ENCODE results near the gene RBM25. TPM values are rescaled to one million over a fixed set of nuclear protein-coding genes. Genes with fewer than 3 reads are reported as not detected.
"Not testable (repeated sequence)": the region's sequence is repeated elsewhere in the genome, so short reads cannot be mapped to it uniquely, and the experiment has no call there.

Gene RBM25
- total RNA-seq, 1 experiment from 2014 or later: 30.0 TPM

GRCh38 chr14:73167727-73168126, 109.4 kb downstream of the RBM25 start:
- Histone ChIP-seq H3K9me3 (replicated peaks) (no peaks in the 10 kb centered on the region), H3K27ac (no peak overlapping the region), H3K27me3 (replicated peaks) (no peaks in the 10 kb centered on the region), H3K4me3 (no peak overlapping the region), H3K4me1 (replicated peaks) (no peaks in the 10 kb centered on the region), H3K36me3 (peaks cover 27% of the 10 kb centered on the region)
- no peak for DNase-seq (ENCODE audit: low read depth in 1 of 2, low spot score in 2 of 2)

- Histone ChIP-seq H3K4me1 (replicated peaks) (no peaks in the 10 kb centered on the region), H3K9me3 (replicated peaks) (no peaks in the 10 kb centered on the region), H3K36me3 (peaks cover 32% of the 10 kb centered on the region), H3K4me3 (no peak overlapping the region), H3K27me3 (replicated peaks) (no peaks in the 10 kb centered on the region), H3K27ac (no peak overlapping the region)
- DNase-seq (ENCODE audit: low read depth in 1 of 2, low spot score in 2 of 2): no peak
Observed at GRCh38 chr14:73168274-73168673, 109.9 kb downstream of the RBM25 start.

GRCh38 chr14:73168691-73169090, 110.4 kb downstream of the RBM25 start:
- H3K4me3 ChIP-seq: no peak overlapping the region
- peaks cover 37% of the 10 kb centered on the region for H3K36me3 ChIP-seq
- H3K27ac ChIP-seq: no peak overlapping the region
- no peak for DNase-seq (ENCODE audit: low read depth in 1 of 2, low spot score in 2 of 2)
- no peaks in the 10 kb centered on the region for H3K27me3 ChIP-seq (replicated peaks)
- no peaks in the 10 kb centered on the region for H3K9me3 ChIP-seq (replicated peaks)
- H3K4me1 ChIP-seq (replicated peaks): no peaks in the 10 kb centered on the region

GRCh38 chr14:73169855-73170254, 111.5 kb downstream of the RBM25 start:
- DNase-seq (ENCODE audit: low read depth in 1 of 2, low spot score in 2 of 2); H3K27me3 ChIP-seq (replicated peaks); H3K27ac ChIP-seq; H3K4me1 ChIP-seq (replicated peaks); H3K4me3 ChIP-seq; H3K9me3 ChIP-seq (replicated peaks): not testable (repeated sequence)
- H3K36me3 ChIP-seq: peaks cover 48% of the 10 kb centered on the region

GRCh38 chr14:73170686-73171085, 112.4 kb downstream of the RBM25 start:
- Histone ChIP-seq H3K27ac (no peak overlapping the region), H3K36me3 (peaks cover 51% of the 10 kb centered on the region), H3K4me3 (no peak overlapping the region), H3K27me3 (replicated peaks) (no peaks in the 10 kb centered on the region), H3K4me1 (replicated peaks) (no peaks in the 10 kb centered on the region), H3K9me3 (replicated peaks) (no peaks in the 10 kb centered on the region)
- DNase-seq (ENCODE audit: low read depth in 1 of 2, low spot score in 2 of 2): no peak

- no peak for DNase-seq (ENCODE audit: low read depth in 1 of 2, low spot score in 2 of 2)
- H3K4me1 ChIP-seq (replicated peaks): no peaks in the 10 kb centered on the region
- H3K36me3 ChIP-seq: peaks cover 46% of the 10 kb centered on the region
- no peak overlapping the region for H3K27ac ChIP-seq
- no peaks in the 10 kb centered on the region for H3K27me3 ChIP-seq (replicated peaks)
- H3K4me3 ChIP-seq: no peak overlapping the region
- H3K9me3 ChIP-seq (replicated peaks): no peaks in the 10 kb centered on the region
Observed at GRCh38 chr14:73172500-73172899, 114.2 kb downstream of the RBM25 start.

GRCh38 chr14:73173092-73173735, 114.9 kb downstream of the RBM25 start:
- no peaks in the 10 kb centered on the region for H3K9me3 ChIP-seq (replicated peaks)
- no peaks in the 10 kb centered on the region for H3K4me1 ChIP-seq (replicated peaks)
- no peak overlapping the region for H3K4me3 ChIP-seq
- peaks cover 46% of the 10 kb centered on the region for H3K36me3 ChIP-seq
- no peaks in the 10 kb centered on the region for H3K27me3 ChIP-seq (replicated peaks)
- peak in 1 of 2 experiments; percentile 27 for DNase-seq (ENCODE audit: low read depth in 1 of 2, low spot score in 2 of 2)
- H3K27ac ChIP-seq: no peak overlapping the region

Other genes starting within 250 kb of the RBM25 start
- 0.53 and 2.1 TPM in 2 replicates for gene DPF3, start 164.4 kb upstream of the RBM25 start, total RNA-seq (2014; rRNA removed; shearing (Covaris generic))
- gene DCAF4, start 132.1 kb upstream of the RBM25 start, total RNA-seq (2014; rRNA removed; shearing (Covaris generic)): 14.4 and 24.2 TPM in 2 replicates
- gene ZFYVE1, start 31.4 kb upstream of the RBM25 start, total RNA-seq (2014; rRNA removed; shearing (Covaris generic)): 3.7 and 6.6 TPM in 2 replicates
- gene PSEN1, start 78.0 kb downstream of the RBM25 start, total RNA-seq (2014; rRNA removed; shearing (Covaris generic)): 23.5 and 26.2 TPM in 2 replicates
- gene PAPLN, start 179.0 kb downstream of the RBM25 start, total RNA-seq (2014; rRNA removed; shearing (Covaris generic)): 0.38 and 2.4 TPM in 2 replicates